SK-N-MC (cell line): ENCODE results near the gene TSNAX.

ENCODE experiments used
- EZH2 ChIP-seq: fragments of 200-600 bp; sonication (generic); IDR thresholded peaks from one replicate; pipeline ENCODE4 v1.6.1; 2017; ENCODE audit warnings: antibody characterized with exemption
- POLR2AphosphoS5 ChIP-seq: IDR thresholded peaks from 2 replicates; pipeline ENCODE4 v1.6.1; 2012; ENCODE audit warnings: mild to moderate bottlenecking, low read depth, low read length, borderline replicate concordance

DNA sequence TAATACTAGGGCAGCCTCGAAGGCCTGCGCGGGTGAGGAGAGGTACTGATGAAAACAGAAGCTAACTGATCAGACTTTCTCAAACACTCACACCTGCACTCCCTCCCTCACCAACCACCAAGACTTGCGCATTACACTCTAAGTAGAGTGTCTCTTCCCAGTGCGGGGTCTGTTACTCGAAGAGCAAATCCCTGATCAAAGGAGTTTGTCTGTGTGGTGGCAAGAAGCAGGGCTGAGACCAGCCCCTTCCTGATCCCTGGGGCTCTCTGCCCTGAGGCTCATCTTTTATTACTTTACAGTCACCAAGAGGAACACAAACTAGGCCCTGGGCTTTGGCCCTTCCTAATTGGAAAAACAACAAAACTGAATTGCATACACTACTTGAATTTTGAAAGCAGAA is 19.5 kb upstream of the TSNAX start:
- TF ChIP-seq POLR2AphosphoS5: no peak
- no peak for TF ChIP-seq EZH2
